HCEC 1CT (cell line): Measurements from ENCODE around the gene OR5AU1.
A peak's percentile ranks its signal among the peaks of the same experiment; 100 is the strongest.
"Not testable (repeated sequence)": the region's sequence is repeated elsewhere in the genome, so short reads cannot be mapped to it uniquely, and the experiment has no call there.

ENCODE experiments used
- DNase-seq: peaks from one replicate; pipeline ENCODE4 v3.0.0-alpha.2; 2017

OR5AU1 gene

DNA sequence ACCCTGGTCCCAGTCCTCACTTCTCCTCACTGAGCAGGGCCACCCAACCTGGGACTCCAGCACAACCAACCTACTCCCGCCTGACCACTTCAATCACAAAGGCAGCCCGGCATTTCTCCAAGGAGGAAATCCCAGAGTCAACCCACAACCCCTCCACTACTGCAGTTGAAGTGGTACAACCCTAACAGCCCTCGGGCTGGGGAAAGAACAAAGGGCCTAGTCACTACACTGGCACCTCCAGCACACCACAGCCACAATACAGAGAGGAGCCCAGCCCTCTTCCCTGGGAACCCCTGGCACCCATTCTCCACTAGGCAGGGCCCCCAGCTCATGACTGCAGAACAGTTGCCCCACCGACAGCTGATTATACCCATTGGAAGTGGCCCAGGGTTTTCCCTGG is 13.7 kb upstream of the OR5AU1 start:
- DNase-seq: no peak

DNA sequence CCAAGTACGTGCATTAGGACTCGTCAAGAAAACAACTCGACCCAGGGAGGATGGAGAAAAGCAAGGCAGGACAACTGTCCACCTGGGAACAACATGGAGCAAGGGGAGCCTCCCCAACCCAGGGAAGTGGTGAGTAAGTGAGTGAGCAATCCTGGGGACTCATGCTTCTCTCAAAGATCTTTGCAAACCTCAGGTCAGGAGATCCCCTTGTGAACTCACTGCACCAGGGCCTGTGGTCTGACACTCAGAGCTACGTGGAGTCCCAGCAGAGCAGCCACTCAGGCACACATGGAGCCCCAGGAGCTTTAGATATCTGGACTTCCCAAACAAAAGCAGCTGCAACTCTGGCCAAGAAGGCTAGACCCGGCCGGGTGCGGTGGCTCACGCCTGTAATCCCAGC is 12.2 kb upstream of the OR5AU1 start:
- peak; percentile 49 for DNase-seq

DNA sequence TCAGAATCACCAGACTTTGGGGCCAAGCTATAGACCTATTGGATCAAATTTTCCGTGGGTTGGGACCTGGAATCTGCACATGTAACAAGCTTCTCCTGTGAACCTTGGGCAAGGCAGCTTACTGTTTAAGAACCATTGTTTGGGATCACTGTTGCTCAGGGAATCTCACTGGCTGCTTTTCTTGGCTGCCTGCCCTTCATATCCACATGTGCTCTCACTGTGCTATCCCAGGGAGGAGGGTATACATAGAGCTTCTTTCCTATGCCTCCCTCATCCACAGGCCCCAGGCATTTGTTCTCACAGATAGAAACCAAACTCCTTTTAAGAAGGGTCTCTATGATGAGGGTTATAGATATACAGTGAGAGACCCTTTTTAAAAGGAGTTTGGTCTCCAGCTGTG is 9.8 kb upstream of the OR5AU1 start:
- not testable (repeated sequence) for DNase-seq

DNA sequence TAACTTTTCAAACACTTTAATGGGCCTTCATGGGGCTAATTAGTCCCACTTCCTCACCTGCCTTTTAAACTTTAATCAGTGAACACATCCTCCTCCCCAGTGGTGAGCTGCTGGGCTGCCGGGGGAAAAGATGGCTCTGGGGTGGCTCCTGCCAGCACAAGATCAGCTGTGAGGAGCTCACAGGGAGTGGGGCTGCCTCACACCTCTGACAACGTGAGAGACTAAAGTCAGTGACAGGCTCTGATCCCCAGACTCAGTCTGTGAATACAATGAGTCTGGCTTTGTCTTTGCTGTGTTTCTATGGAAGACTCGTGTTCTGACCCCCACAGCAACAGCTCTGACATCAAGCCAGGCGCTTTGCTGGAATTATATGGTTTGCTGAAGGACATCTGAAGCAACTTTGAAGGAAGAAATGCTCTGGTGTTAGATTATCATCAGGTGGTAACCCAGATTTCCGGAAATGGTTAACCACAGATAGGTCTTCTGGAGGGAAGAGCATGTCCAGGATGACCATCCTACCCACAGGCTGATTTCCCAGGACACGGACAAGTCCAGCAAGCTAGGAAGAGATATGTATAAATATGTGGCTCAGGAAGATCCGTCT is 9.2 kb upstream of the OR5AU1 start:
- not testable (repeated sequence) for DNase-seq

DNA sequence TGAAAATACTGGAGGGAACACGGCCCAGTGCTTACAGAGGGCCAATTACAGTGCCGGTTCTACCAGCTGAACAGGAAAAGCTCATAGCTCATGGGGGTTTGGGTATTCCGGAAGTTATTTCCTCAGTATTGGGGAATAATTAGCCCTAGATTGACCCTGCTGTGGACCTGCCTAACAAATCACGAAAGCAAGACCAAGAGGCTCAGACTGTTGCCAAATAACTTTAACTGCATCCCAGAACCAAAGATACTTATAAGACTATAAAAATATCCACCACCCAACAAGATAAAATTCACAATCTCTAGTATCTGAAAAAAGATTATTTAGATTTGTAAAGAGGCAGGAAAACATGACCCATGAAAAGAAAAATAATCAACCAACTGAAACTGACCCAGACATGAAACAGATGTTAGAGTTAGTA is 8.0 kb upstream of the OR5AU1 start:
- no peak for DNase-seq

DNA sequence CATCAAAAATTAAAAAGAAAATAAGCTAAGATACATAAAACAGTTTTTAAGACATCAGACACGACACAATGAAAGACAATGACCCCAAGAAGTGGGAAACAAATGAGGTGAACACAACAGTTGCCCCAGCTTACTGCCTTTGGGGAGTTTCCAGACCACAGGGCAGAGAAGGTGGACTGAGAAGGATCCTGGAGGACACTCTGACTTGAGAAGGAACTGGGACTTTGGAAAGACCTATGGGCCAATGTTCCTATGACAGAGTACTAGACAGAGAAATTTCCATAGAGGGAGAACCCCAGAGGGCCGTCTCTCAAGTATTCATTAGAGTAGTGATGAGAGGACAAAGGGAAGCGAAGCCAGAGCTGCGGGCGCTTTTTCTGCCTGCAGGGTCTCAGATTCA is 6.2 kb upstream of the OR5AU1 start:
- no peak for DNase-seq

DNA sequence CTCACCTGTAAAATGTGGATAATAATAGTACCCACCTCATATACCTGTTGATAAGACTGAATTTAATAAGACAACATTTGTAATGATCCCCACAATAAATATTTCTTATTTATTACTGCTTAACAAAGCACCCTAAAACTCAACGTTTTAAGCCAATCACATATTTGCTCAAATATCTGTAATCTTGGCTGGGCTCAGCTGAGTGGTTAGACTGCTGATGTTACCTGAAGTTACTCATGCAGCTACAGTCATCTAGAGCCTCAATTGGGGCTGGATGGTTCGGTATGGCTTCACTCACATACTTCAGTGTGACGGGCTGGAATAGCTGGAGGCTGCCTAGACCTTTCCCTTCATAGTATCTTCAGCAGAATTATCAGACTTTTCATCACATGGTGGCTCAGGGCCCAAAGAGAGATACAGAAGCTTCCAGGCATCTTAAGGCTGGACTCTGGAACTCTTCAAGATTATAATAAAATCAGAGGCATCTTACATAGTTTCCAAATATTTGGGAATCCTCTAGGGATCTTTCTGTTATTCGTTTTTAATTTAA is 4.3 kb upstream of the OR5AU1 start:
- no peak for DNase-seq

DNA sequence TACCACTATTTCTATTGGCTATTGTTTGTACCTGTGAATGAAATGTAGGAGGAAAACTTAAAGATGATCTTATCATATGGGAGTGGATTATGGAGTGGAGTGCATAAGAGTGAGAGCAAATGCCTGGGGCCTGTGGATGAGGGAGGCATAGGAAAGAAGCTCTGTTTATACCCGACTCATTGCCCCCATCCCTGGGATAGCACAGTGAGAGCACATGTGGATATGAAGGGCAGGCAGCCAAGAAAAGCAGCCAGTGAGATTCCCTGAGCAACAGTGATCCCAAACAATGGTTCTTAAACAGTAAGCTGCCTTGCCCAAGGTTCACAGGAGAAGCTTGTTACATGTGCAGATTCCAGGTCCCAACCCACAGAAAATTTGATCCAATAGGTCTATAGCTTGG is 2.3 kb upstream of the OR5AU1 start:
- DNase-seq: peak; percentile 4

DNA sequence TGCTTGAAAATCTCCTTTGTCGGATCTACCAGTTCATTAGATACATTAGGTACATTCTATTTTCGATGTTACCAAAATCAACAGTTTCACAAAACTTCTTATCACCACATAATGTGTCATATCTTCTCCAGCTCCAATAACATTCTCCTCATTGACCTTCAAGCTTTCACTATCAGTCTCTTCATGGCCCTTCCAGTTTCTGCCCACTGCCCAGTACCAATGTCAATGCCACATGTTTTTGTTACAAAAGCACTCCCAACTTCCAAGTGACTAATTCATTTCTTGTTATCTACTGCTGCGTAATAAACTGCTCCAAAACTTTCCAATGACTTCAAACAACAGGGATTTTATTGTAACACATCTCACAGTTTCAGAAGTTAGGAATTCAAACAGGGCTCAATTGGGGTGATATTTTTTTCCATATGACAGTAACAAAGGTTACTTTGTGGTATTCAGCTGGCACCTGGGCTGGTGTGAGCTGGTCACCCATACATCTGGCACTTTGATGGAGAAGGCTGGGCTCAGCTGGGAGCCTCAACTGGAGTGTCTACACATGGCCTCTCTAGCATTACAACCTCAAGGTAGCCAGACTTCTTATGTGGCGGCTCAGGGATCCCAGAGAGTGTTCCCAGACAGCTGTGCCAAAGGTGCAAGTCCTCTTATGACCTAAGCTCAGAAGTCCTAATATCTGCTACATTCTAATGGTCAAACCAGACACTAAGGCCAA is 6.1 kb downstream of the OR5AU1 start:
- no peak for DNase-seq

DNA sequence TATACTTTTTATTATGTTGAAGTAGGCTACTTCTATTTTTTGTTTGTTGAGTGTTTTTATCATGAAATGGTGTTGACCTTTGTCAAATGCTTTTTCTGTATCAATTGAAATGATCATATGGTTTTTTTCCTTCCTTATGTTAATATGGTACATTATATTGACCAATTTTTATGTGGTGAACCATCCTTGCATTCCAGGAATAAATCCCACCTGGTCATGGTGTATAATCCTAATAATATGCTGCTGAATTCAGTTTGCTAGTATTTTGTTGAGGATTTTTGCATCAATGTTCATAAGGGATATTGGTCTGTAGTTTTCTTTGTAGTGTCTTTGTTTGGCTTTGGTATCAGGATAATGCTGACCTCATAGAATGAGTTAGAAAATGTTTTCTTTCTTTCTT is 10.4 kb downstream of the OR5AU1 start:
- no peak for DNase-seq

DNA sequence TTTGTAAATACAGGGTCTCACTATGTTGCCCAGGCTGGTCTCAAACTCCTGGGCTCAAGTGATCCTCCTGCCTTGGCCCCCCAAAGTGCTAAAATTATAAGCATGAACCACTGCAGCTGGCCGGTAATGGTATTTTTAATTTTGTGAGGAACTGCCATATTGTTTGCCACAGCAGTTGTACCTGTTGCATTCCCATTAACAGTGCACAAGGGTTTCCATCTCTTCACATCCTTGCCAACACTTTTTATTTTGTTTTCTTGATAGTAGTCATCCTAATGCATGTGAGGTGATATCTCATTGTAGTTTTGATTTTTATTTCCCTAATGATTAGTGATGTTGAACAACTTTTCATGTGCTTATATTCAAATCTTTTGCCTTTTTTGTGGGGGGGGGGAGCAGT is 13.5 kb downstream of the OR5AU1 start:
- no peak for DNase-seq

DNA sequence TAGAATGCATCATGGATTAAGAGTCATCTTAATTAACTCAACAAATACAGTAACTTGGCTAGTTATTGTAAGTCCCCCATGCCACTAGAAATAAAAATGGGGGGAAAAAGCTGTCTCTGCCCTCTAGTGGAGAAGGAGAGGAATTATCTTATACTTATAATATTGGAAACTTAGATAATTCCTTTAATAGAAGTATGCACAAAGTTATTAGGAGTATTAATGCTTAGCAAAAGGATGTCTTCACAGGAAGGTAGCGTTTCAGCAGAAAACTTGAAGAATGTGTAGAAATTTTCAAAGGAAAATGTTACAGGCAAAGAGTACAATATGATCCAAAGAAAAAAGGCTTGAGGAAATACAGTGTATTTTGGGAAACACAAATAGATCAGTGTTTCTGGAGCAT is 19.8 kb downstream of the OR5AU1 start:
- DNase-seq: peak; percentile 20

DNA sequence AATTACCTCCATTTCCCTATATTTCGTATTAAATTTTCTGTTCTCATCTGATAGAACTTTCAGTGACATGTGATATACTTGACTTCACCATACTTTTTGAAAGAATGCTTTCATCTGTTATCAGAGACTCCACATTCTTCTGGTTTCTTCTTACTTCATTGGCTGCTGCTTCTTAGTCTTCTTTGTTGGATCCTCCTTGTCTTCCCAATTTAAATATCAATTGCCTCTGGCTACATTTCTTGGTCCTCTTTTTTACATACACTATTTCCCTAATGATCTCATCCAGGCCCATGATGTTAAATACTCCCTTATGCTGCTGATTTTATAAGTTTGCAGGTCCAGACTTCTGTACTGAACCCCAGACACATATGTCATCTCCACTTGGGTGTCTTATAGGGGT is 22.0 kb downstream of the OR5AU1 start:
- no peak for DNase-seq

DNA sequence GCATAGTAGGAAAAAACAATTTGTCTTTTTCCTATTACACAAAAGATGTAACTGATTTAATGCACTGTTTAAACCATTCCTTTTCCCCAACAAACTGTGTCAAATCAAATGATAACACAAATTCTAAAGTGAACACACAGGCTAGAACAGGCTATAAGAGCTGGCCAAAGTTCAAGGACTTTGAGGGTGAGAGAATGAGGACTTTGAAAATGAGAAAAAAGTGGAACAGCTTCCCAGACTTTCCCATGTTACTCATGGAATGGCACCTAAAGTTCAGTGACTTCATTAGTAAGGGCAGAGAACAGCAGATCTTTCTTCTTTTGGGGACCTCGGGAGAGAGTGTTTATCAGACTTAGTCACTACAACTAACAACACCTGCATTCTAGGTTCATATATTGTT is 32.4 kb downstream of the OR5AU1 start:
- DNase-seq: no peak

DNA sequence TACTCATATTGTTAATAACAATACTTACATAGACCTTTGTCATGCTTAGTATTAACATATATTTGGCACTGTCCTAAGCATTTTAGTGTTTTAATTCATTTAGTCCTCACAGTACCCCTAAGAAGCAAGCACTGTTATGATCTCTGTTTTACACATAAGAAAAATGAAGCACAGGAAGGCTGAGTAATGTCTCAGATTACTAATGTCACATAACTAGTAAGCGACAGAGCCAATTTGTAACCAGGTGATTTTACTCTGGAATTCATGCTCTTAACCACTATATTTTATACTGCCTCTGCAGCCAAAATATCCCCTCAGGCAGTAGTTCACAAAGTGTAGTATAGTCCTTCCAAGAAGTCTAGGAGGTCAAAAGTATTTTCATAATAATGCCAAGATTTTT is 34.7 kb downstream of the OR5AU1 start:
- no peak for DNase-seq

DNA sequence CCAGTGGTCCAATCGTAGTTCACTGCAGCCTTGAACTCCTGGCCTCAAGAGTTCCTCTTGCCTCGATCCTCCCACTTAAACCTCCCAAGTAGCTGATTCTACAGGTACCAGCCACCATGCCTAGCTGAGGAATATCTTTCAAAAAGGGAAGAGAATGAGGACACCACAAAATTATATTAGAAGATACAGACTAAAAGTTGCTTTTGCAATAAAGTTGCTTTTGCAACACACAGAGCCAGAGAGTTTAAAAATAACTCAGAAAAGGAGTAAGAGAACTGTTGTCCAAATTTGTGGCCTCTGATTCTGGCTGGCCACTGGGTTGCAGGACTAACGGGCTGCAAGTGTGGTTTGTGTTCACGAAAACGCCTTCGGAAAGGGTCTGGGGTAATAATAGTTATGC is 35.2 kb downstream of the OR5AU1 start:
- DNase-seq: no peak

DNA sequence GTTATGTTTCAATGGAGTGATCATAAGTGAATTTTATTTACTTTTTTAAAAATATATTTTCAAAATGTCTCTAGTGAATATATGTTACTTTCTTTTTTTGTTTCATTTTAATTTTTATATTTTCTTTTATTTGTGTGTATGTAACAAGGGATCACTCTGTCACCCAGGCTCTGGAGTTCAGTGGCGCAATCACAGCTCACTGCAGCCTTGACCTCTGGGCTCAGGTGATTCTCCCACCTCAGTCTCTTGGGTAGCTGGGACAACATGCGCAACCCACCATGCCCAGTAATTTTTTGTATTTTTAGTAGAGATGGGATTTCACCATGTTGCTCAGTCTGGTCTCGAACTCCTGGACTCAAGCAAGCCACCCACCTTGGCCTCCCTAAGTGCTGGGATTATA is 36.9 kb downstream of the OR5AU1 start:
- no peak for DNase-seq

DNA sequence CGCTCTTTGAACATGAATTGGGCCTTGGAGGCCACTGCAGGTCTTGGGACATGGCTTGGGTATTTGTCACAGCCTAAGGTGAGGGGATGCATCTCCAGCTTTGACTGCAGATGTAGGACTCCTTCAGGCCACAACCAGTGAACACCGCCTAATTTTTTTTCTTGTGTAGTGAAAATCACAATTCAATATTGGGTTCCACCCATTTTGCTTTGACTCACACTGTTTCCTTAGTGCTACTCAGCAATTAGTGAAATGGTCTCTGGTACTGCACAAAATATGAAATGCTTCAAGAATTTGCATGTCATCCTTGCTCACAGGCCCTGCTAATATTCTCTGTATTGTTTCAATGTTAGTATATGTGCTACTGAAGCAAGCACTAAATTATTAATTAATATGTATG is 42.5 kb downstream of the OR5AU1 start:
- DNase-seq: no peak

DNA sequence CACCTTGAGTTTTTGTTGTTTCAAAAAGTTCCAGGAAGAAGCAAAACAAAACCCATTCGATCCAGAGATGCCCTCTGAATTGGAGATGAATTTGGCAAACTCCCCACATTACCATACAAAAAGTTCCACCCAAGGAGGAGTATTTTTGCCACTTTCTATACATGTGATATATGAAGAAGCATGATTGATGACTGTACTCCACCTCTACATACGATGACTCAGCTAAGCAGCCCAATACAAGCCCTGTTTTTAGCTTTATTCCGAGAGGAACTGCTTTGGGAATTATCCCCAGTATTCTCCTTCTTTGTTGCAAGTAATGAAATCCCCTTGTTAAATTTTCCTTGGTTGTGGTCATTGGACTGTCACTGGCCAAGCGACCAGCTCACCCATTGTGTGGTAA is 43.6 kb downstream of the OR5AU1 start:
- DNase-seq: no peak

DNA sequence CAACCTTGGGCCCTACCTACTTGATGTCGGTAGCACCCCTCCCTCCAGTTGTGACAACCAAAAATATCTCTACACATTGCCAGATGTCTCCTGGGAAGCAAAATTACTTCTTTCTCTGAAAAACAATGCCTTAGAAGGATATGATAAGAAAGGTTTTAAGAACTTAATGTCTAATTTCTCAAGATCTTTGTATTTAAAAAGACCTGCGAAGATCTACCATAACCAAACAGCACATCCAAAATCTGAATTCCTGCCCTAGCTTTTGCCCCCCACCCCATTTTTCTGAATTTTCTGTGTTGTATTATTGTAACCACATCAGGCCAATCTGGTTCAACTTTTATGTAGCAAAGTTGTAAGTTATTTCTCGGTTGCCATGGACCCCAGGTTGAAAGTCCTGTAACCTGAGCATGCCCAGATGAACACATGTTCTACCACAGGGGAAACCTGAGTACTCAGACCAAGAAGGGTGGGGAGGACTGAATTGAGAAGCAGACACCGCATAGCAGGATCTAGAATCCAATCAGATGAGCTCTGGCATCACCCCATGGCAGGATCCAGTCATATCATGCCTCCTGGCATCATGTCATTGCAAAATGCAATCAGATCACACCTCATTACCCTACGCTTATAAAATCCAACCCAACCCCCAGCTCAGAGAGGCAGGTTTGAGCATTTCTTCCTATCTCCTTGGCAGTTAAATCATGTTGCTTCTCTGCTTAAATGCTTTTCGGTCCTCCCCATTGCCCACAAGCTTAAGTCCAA is 46.3 kb downstream of the OR5AU1 start:
- no peak for DNase-seq

DNA sequence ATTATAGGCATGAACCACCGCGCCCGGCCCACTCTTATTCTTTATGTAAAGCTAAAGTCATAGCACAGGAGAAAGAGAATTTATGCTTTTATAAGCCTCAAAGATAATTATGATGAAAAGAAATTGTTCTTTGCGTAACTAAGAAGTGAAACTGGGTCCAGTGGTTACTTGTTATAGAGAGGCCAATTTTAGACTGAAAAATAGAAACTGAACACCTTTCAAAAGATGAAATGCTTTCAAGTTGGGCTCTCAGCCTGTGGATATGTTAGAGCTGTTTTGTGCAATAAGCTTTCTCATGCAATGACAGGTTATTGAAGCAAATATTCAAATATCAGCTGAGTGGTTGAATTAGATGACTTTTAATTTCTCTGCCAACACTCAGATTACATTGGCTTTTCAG is 47.1 kb downstream of the OR5AU1 start:
- DNase-seq: no peak

DNA sequence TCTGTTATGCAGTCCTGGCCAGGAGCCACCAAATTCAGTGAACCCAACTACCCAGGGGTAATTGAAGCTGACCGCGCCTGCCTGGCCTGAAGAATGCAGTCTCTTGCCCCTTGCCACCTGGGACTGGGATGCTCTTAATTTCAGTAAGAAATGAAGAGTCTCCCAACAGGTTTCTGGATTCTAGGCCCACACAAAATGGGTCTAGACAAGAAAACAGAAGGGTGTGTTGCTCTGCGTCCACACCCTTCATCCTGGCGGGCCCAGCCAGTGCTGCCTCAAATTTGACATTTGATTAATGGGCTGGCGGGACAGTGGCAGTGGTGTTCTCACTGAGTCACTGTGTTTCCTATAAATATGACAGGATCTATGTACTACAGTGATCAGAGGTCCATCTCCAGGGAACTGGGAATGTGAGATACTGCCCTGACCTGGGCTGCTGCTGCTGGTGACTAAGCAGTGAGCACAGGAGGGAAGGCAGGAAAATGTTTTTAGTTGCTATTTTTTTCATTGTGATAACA is 48.5 kb downstream of the OR5AU1 start:
- peak; percentile 49 for DNase-seq

DNA sequence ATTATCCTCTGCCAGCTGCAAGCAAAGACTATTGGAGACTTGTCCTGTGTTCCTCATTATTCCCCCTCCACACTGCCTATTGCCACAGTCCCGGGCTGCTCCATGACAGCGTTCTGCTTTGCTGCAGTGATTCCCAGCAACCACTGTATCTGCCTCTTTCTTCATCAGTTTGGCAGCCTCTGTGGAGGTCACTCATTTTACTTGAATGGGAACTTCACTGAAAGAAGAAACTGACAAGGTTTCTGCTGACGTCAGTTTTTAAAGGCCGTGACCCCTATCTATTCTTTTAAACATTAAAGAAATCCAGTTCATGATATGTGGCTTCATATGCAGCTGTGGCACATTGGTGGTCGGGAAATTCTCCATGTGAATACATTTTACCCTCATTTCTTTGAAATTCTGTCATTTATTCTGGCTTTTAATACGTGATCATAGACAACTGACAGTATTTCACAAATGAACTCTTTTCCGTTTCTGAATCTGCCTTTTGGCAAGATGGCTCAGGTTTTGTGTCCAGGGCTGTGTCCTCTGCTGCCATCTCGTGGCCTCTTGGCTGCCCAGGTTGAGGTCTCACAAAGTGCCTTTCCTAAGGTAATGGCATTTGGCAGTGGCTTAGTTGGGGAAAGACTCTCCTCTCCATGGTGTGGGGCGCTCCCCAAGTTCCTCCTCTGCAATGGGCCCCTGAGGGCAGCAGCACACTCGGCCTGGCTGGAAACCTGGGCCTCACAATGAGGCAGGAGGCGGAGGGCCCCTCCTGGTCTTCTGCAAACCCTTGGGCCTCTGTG is 49.2 kb downstream of the OR5AU1 start:
- peak; percentile 69 for DNase-seq
